Endothelial cell of umbilical vein (primary cell): ENCODE results near the gene CACNA2D1. TPM values are rescaled to one million over a fixed set of nuclear protein-coding genes. Genes with fewer than 3 reads are reported as not detected.

Source experiments
- BruUV-seq: library from RNA; stranded (reverse); fragments of 400-500 nt; replicated peaks from 2 replicates; lab custom pipeline; 2021; lab: Mats Ljungman, UMichigan
- CTCF ChIA-PET: fragments of 300-600, 350-600 bp; sonication (Branson Sonifier 250); formaldehyde crosslinking; loops from one replicate; lab custom pipeline; 2021; ENCODE audit warnings: antibody characterized with exemption, inconsistent platforms; lab: Charles Lee
- POLR2A ChIA-PET: fragments of 300-600, 350-600 bp; sonication (Branson Sonifier 250); formaldehyde crosslinking; loops from one replicate; lab custom pipeline; 2021; ENCODE audit warnings: antibody characterized with exemption, inconsistent platforms; lab: Charles Lee
- DNase-seq: peaks from one replicate; pipeline ENCODE4 v3.0.0-alpha.2; 2011; ENCODE audit warnings: low read depth, low spot score
- FAIRE-seq: peaks from 2 replicates; lab custom pipeline; 2011; peaks lifted over from hg19 to GRCh38; lab: Jason Lieb, UNC
- H2AFZ ChIP-seq: 2 replicates; pipeline ENCODE4 v1.6.0; 2012; ENCODE audit warnings: low read depth, low read length, control low read depth, inconsistent platforms
- H3K27ac ChIP-seq: 2 replicates; pipeline ENCODE4 v1.5.1; 2011; ENCODE audit warnings: low read depth, mild to moderate bottlenecking, control low read depth, low read length, moderate library complexity; ENCODE audit not compliant: insufficient read depth
- H3K27me3 ChIP-seq, 2 experiments: 2 replicates each; pipeline versions ENCODE4 v1.6.0 to v1.6.1; 2011; ENCODE audit warnings: low read length in 2 of 2, mixed read lengths in 1 of 2; ENCODE audit not compliant: control insufficient read depth in 2 of 2, insufficient read depth in 2 of 2
- H3K36me3 ChIP-seq, 2 experiments: 2 replicates in 1 of 2; 3 replicates in 1 of 2; pipeline ENCODE4 v1.5.1; 2011; ENCODE audit warnings: low read length in 2 of 2, mild to moderate bottlenecking in 1 of 2, moderate library complexity in 1 of 2; ENCODE audit not compliant: control insufficient read depth in 2 of 2, insufficient read depth in 2 of 2; ENCODE audit errors: extremely low read depth in 1 of 2
- H3K4me1 ChIP-seq: 3 replicates; pipeline ENCODE4 v1.5.1; 2011; ENCODE audit warnings: mild to moderate bottlenecking, low read length; ENCODE audit not compliant: control insufficient read depth, insufficient read depth; ENCODE audit errors: extremely low read depth
- H3K4me2 ChIP-seq: 2 replicates; pipeline ENCODE4 v1.6.1; 2011; ENCODE audit warnings: low read length, control low read depth, mixed read lengths; ENCODE audit not compliant: insufficient read depth
- H3K4me3 ChIP-seq, 3 experiments: fragments of 200-600 bp in 1 of 3; sonication (generic), shearing (Covaris generic) in 1 of 3; replicated peaks in 1 of 3; 2 replicates each; pipeline ENCODE4 v1.5.1; 2011 to 2016; ENCODE audit warnings: control low read depth in 3 of 3, low read length in 3 of 3, mild to moderate bottlenecking in 2 of 3, inconsistent platforms in 1 of 3, low read depth in 1 of 3, moderate library complexity in 1 of 3; ENCODE audit not compliant: insufficient read depth in 1 of 3
- H3K79me2 ChIP-seq: 2 replicates; pipeline ENCODE4 v1.6.0; 2012; ENCODE audit warnings: low read length, inconsistent platforms; ENCODE audit not compliant: control insufficient read depth, insufficient read depth
- H3K9ac ChIP-seq: replicated peaks from 2 replicates; pipeline ENCODE3; 2011; ENCODE audit warnings: low read length, control low read depth; ENCODE audit not compliant: insufficient read depth; ENCODE audit errors: extremely low read depth
- H3K9me1 ChIP-seq: replicated peaks from 3 replicates; pipeline ENCODE4 v1.6.0; 2011; ENCODE audit warnings: mild to moderate bottlenecking, low read length; ENCODE audit not compliant: control insufficient read depth, insufficient read depth; ENCODE audit errors: extremely low read depth
- H3K9me3 ChIP-seq: replicated peaks from 2 replicates; pipeline ENCODE4 v1.5.1; 2012; ENCODE audit warnings: low read length, inconsistent platforms; ENCODE audit not compliant: control insufficient read depth, insufficient read depth
- H4K20me1 ChIP-seq: replicated peaks from 2 replicates; pipeline ENCODE3; 2011; ENCODE audit warnings: mild to moderate bottlenecking, low read length; ENCODE audit not compliant: control insufficient read depth, insufficient read depth; ENCODE audit errors: extremely low read depth
- EZH2 ChIP-seq: IDR thresholded peaks from 2 replicates; pipeline ENCODE4 v1.6.1; 2012; ENCODE audit warnings: borderline replicate concordance, low read depth, mild to moderate bottlenecking, moderate library complexity, low read length, inconsistent platforms; ENCODE audit not compliant: severe bottlenecking
- FOS ChIP-seq: IDR thresholded peaks from 2 replicates; pipeline ENCODE4 v1.6.1; 2011; ENCODE audit warnings: mild to moderate bottlenecking, low read length, moderate library complexity, borderline replicate concordance; ENCODE audit not compliant: insufficient read depth
- GATA2 ChIP-seq: IDR thresholded peaks from 2 replicates; pipeline ENCODE4 v1.7.0; 2011; ENCODE audit warnings: low read depth, mild to moderate bottlenecking, moderate library complexity, mixed read lengths, low read length; ENCODE audit not compliant: insufficient read length, insufficient read depth
- JUN ChIP-seq: IDR thresholded peaks from 2 replicates; pipeline ENCODE4 v1.6.1; 2011; ENCODE audit warnings: borderline replicate concordance, low read depth; ENCODE audit not compliant: insufficient read length, insufficient read depth
- MYC ChIP-seq: IDR thresholded peaks from one replicate; pipeline ENCODE4 v1.6.1; 2011; ENCODE audit warnings: mild to moderate bottlenecking, low read depth, low read length
- POLR2A ChIP-seq: IDR thresholded peaks from 2 replicates; pipeline ENCODE4 v1.6.1; 2012; ENCODE audit warnings: low read depth, mild to moderate bottlenecking, control low read depth, low read length
- POLR2AphosphoS5 ChIP-seq: IDR thresholded peaks from 2 replicates; pipeline ENCODE4 v1.6.1; 2012; ENCODE audit warnings: low read depth, mild to moderate bottlenecking, control low read depth, low read length, moderate library complexity; ENCODE audit not compliant: insufficient read depth
- dilution Hi-C: fragments of 300-500 bp; cut with MboI; formaldehyde crosslinking; loops from one replicate; pipeline ENCODE4 v1.15.0; 2019; ENCODE audit warnings: low sequenced_read_pairs; ENCODE audit not compliant: extremely low pct_ligation_motif_present
- intact Hi-C: fragments of 100-400 bp; cut with micrococcal nuclease; formaldehyde crosslinking; loops from one replicate; pipeline ENCODE4 v1.10.0; 2022
- polyA plus RNA-seq, 4 experiments: library from polyadenylated mRNA; depleted of rRNA in 3 of 4; stranded (reverse) in 3 of 4; unstranded in 1 of 4; fragments of >200 nt; gene quantifications; 2 replicates each; pipeline versions ENCODE4 v1.2.1 to v1.2.3, GENCODE V29; 2011 to 2012; ENCODE audit warnings: missing spikeins in 1 of 4
- total RNA-seq: library from RNA; stranded (reverse); gene quantifications from 2 replicates; pipeline ENCODE4 v1.2.3, GENCODE V29; 2021
- TF ChIP-seq, protein P1 (sequence below), 2 donors: IDR thresholded peaks; 1 replicate in 1 of 2; 2 replicates in 1 of 2; pipeline ENCODE4 v1.5.1; 2011; ENCODE audit warnings: low read length in 2 of 2, mild to moderate bottlenecking in 2 of 2, moderate library complexity in 2 of 2, control low read depth in 1 of 2, inconsistent platforms in 1 of 2, low read depth in 1 of 2; ENCODE audit not compliant: insufficient read depth in 1 of 2; ENCODE audit errors: extremely low read depth in 1 of 2
- TF ChIP-seq, protein P2 (sequence below): IDR thresholded peaks from 2 replicates; pipeline ENCODE4 v1.6.1; 2011; ENCODE audit not compliant: insufficient read depth, insufficient read length

CACNA2D1 gene
- total and polyA plus RNA-seq, 2 donors (not counting 3 experiments of a cell fraction or from before 2014, with no cell fraction given): 4.1 to 38.6 TPM

DNA sequence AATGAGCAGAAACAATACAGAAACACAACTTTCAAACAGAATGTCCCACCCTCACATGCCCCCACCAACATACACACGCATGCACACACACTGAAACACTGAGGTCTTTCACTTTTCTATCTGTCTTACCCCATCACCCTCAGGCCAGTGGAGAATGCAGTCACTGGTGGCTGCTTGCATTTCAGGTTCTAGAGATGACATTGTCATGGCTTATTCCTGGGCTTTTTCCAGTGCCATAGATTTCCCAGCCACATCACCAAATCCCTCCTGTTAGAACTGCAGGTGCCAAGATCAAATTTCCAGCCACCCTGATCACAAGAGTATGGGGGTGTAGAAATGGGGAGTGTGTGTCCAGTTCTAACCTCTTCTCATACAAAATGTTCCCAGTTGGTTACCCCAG lies 68.4 kb downstream of the CACNA2D1 start:
- Histone ChIP-seq H3K4me3 (no peak overlapping the region), H3K9me1 (no peaks in the 10 kb centered on the region), H2AFZ (no peak overlapping the region), H3K9ac (no peak overlapping the region), H3K36me3 (no peaks in the 10 kb centered on the region), H3K27me3 (no peaks in the 10 kb centered on the region), H3K4me1 (no peaks in the 10 kb centered on the region), H3K4me2 (no peak overlapping the region), H4K20me1 (no peaks in the 10 kb centered on the region), H3K27ac (no peak overlapping the region), H3K79me2 (no peaks in the 10 kb centered on the region), H3K9me3 (no peaks in the 10 kb centered on the region)
- FAIRE-seq: no peak
- POLR2A ChIA-PET: no interaction called here
- CTCF ChIA-PET: interaction anchor here (0.8 kb wide), 1 partner anchor 141 kb away, joined by 3 read pairs; no protein-coding TSS in a partner anchor
- dilution Hi-C loops (no loop called here), intact Hi-C loops (no loop called here)
- TF ChIP-seq, protein P1, sequence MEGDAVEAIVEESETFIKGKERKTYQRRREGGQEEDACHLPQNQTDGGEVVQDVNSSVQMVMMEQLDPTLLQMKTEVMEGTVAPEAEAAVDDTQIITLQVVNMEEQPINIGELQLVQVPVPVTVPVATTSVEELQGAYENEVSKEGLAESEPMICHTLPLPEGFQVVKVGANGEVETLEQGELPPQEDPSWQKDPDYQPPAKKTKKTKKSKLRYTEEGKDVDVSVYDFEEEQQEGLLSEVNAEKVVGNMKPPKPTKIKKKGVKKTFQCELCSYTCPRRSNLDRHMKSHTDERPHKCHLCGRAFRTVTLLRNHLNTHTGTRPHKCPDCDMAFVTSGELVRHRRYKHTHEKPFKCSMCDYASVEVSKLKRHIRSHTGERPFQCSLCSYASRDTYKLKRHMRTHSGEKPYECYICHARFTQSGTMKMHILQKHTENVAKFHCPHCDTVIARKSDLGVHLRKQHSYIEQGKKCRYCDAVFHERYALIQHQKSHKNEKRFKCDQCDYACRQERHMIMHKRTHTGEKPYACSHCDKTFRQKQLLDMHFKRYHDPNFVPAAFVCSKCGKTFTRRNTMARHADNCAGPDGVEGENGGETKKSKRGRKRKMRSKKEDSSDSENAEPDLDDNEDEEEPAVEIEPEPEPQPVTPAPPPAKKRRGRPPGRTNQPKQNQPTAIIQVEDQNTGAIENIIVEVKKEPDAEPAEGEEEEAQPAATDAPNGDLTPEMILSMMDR (IDR thresholded peaks at IDR 0.05; ENCODE audit: extremely low read depth in 1 of 2, insufficient read depth in 1 of 2, low read depth in 1 of 2, low read length in 2 of 2): no peak
- BruUV-seq: no TSS peak
- no peak for DNase-seq

DNA sequence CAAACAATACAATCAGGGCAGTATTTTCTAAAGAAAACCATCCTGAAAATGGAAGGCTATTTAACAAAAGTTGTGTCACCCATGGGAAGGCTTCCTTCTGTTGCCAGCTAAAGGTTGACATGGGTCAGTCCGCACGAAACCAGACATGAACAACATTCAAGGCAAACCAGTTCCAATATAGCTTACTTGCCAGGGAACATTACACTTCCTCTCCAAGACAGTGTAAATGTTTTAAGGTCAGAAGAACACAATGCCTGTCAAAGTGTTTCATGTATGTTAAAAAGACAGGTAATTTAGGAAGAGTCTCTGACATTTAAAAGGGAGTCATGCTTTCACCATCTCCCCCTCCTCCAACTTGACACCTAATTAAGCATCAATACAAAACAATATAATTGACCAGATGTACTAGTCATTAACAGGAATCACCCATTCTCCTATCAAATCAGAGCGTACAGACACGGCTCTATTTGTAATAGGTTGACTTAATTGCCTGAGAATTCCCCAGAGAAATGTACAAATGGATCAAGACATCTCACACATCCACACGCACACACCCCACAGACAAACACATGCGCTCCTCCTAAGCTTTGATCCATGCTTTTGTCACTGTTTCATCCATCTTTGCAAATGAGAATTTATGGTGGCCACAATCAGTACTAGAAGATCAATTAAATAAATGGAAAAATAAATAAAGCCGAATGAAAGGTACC lies 69.5 kb downstream of the CACNA2D1 start:
- H4K20me1 ChIP-seq: no peaks in the 10 kb centered on the region
- ChIA-PET CTCF (interaction anchor here (0.8 kb wide), 1 partner anchor 140 kb away, joined by 3 read pairs; no protein-coding TSS in a partner anchor), POLR2A (no interaction called here)
- no peak overlapping the region for H3K4me3 ChIP-seq
- no peak overlapping the region for H3K27ac ChIP-seq
- H3K79me2 ChIP-seq: no peaks in the 10 kb centered on the region
- DNase-seq (peak; percentile 3), FAIRE-seq (no peak)
- dilution Hi-C loops: no loop called here
- H3K36me3 ChIP-seq: no peaks in the 10 kb centered on the region
- no peaks in the 10 kb centered on the region for H3K27me3 ChIP-seq
- no peaks in the 10 kb centered on the region for H3K4me1 ChIP-seq
- intact Hi-C loops: no loop called here
- BruUV-seq: no TSS peak
- H3K9me3 ChIP-seq: no peaks in the 10 kb centered on the region
- no peaks in the 10 kb centered on the region for H3K9me1 ChIP-seq
- H3K9ac ChIP-seq: no peak overlapping the region
- H2AFZ ChIP-seq: no peak overlapping the region
- H3K4me2 ChIP-seq: no peak overlapping the region
- TF ChIP-seq POLR2A: no peak
- TF ChIP-seq, protein P1 (IDR thresholded peaks at IDR 0.05; ENCODE audit: extremely low read depth in 1 of 2, insufficient read depth in 1 of 2, low read depth in 1 of 2, low read length in 2 of 2): no peak
- TF ChIP-seq, protein P2, sequence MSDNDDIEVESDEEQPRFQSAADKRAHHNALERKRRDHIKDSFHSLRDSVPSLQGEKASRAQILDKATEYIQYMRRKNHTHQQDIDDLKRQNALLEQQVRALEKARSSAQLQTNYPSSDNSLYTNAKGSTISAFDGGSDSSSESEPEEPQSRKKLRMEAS: no peak
- TF ChIP-seq POLR2AphosphoS5: no peak
- TF ChIP-seq GATA2: no peak
- no peak for TF ChIP-seq JUN
- no peak for TF ChIP-seq FOS
- TF ChIP-seq MYC: no peak
- no peak for TF ChIP-seq EZH2
